Suprapubic skin (tissue), 4 donors: ENCODE data around the gene RHCG. TPM values are rescaled to one million over a fixed set of nuclear protein-coding genes. Genes with fewer than 3 reads are reported as not detected.
A peak's percentile ranks its signal among the peaks of the same experiment; 100 is the strongest.

Experiments used
- DNase-seq, 2 donors: peaks; one replicate each; pipeline ENCODE4 v3.0.0-alpha.2; 2019; ENCODE audit warnings: low spot score in 2 of 2
- H3K27ac ChIP-seq: fragments of 200-600 bp; sonication (generic); one replicate; pipeline ENCODE4 v1.5.1; 2019
- H3K27me3 ChIP-seq: fragments of 200-600 bp; sonication (generic); one replicate; pipeline ENCODE4 v1.5.1; 2019
- H3K36me3 ChIP-seq: fragments of 200-600 bp; sonication (generic); one replicate; pipeline ENCODE4 v1.5.1; 2019
- H3K4me1 ChIP-seq: fragments of 200-600 bp; sonication (generic); one replicate; pipeline ENCODE4 v1.5.1; 2019
- H3K4me3 ChIP-seq: fragments of 200-600 bp; sonication (generic); one replicate; pipeline ENCODE4 v1.5.1; 2019; ENCODE audit warnings: mild to moderate bottlenecking
- H3K9me3 ChIP-seq: fragments of 200-600 bp; sonication (generic); one replicate; pipeline ENCODE4 v1.5.1; 2019
- CTCF ChIP-seq, 2 donors: fragments of 200-600 bp in 1 of 2; fragments of 450-650 bp in 1 of 2; sonication (generic) in 1 of 2; IDR thresholded peaks; one replicate each; pipeline ENCODE4 v1.5.1; 2016 to 2019; ENCODE audit warnings: antibody characterized with exemption in 2 of 2, mild to moderate bottlenecking in 1 of 2, moderate library complexity in 1 of 2
- EP300 ChIP-seq: sonication (generic); formaldehyde crosslinking; IDR thresholded peaks from one replicate; pipeline ENCODE4 v1.6.1; 2017; ENCODE audit warnings: antibody characterized with exemption
- POLR2A ChIP-seq, 2 donors: fragments of 450-650 bp; IDR thresholded peaks; one replicate each; pipeline ENCODE4 v1.6.1; 2017; ENCODE audit warnings: antibody characterized with exemption in 2 of 2, mild to moderate bottlenecking in 2 of 2, moderate library complexity in 2 of 2
- POLR2AphosphoS5 ChIP-seq, 3 donors: sonication (generic); formaldehyde crosslinking; IDR thresholded peaks; one replicate each; pipeline ENCODE4 v1.6.1; 2017; ENCODE audit warnings: antibody characterized with exemption in 3 of 3
- WGBS: methylation state at CpG from one replicate; pipeline ENCODE4 v1.1.5; 2018; 5-methylcytosine and 5-hydroxymethylcytosine counted together
- total RNA-seq, 4 donors: library from RNA; depleted of rRNA; stranded (reverse); fragments of >200 nt; gene quantifications; one replicate each; pipeline ENCODE4 v1.1.0, GENCODE V29; 2016

The RHCG gene
- total RNA-seq, 4 donors from 2014 or later, result 18.6 to 24.2 (median 20.8) TPM

GRCh38 chr15:89487791-89488190 is 8.6 kb downstream of the RHCG start:
- Histone ChIP-seq H3K4me1 (no peaks in the 10 kb centered on the region), H3K27ac (no peak overlapping the region), H3K4me3 (no peak overlapping the region), H3K36me3 (no peaks in the 10 kb centered on the region), H3K27me3 (peaks cover 37% of the 10 kb centered on the region), H3K9me3 (no peaks in the 10 kb centered on the region)
- no peak for TF ChIP-seq POLR2A (IDR thresholded peaks at IDR 0.05)
- TF ChIP-seq EP300, result no peak
- TF ChIP-seq CTCF (IDR thresholded peaks at IDR 0.05), result no peak
- TF ChIP-seq POLR2AphosphoS5 (IDR thresholded peaks at IDR 0.05), result no peak
- peak in 1 of 2 donors; percentile 7 for DNase-seq
- whole genome bisulfite sequencing, result 71% methylated on average over 2 of the region's 2 CpGs

- Histone ChIP-seq H3K27ac (no peak overlapping the region), H3K4me1 (no peaks in the 10 kb centered on the region), H3K27me3 (peaks cover 27% of the 10 kb centered on the region), H3K9me3 (no peaks in the 10 kb centered on the region), H3K36me3 (no peaks in the 10 kb centered on the region), H3K4me3 (no peak overlapping the region)
- 10% methylated on average over 8 of the region's 24 CpGs for WGBS
- TF ChIP-seq POLR2AphosphoS5 (IDR thresholded peaks at IDR 0.05) (no peak), CTCF (IDR thresholded peaks at IDR 0.05) (no peak), EP300 (no peak), POLR2A (IDR thresholded peaks at IDR 0.05) (no peak)
- DNase-seq, result peak in 1 of 2 donors; percentile 59
Measured at GRCh38 chr15:89486726-89487050, 9.7 kb downstream of the RHCG start.

- Histone ChIP-seq H3K27me3 (peaks cover 40% of the 10 kb centered on the region), H3K4me3 (no peak overlapping the region), H3K36me3 (no peaks in the 10 kb centered on the region), H3K9me3 (no peaks in the 10 kb centered on the region), H3K27ac (no peak overlapping the region), H3K4me1 (no peaks in the 10 kb centered on the region)
- WGBS, result 81% methylated on average over 6 of the region's 6 CpGs
- DNase-seq, result no peak
- TF ChIP-seq EP300 (no peak), CTCF (IDR thresholded peaks at IDR 0.05) (no peak), POLR2A (IDR thresholded peaks at IDR 0.05) (no peak), POLR2AphosphoS5 (IDR thresholded peaks at IDR 0.05) (no peak)
Measured at GRCh38 chr15:89483079-89483478, 13.3 kb downstream of the RHCG start.

- Histone ChIP-seq H3K27ac (no peak overlapping the region), H3K27me3 (peaks cover 39% of the 10 kb centered on the region), H3K4me1 (no peaks in the 10 kb centered on the region), H3K4me3 (no peak overlapping the region), H3K9me3 (no peaks in the 10 kb centered on the region), H3K36me3 (no peaks in the 10 kb centered on the region)
- 75% methylated on average over 5 of the region's 5 CpGs for WGBS
- no peak for TF ChIP-seq CTCF (IDR thresholded peaks at IDR 0.05)
- no peak for TF ChIP-seq EP300
- TF ChIP-seq POLR2A (IDR thresholded peaks at IDR 0.05), result no peak
- no peak for TF ChIP-seq POLR2AphosphoS5 (IDR thresholded peaks at IDR 0.05)
- DNase-seq, result no peak
Measured at GRCh38 chr15:89482139-89482538, 14.2 kb downstream of the RHCG start.

GRCh38 chr15:89480505-89480904 is 15.9 kb downstream of the RHCG start:
- Histone ChIP-seq H3K27ac (no peak overlapping the region), H3K27me3 (peaks cover 40% of the 10 kb centered on the region), H3K36me3 (no peaks in the 10 kb centered on the region), H3K9me3 (no peaks in the 10 kb centered on the region), H3K4me1 (no peaks in the 10 kb centered on the region), H3K4me3 (no peak overlapping the region)
- WGBS, result 96% methylated on average over 2 of the region's 3 CpGs
- TF ChIP-seq POLR2AphosphoS5 (IDR thresholded peaks at IDR 0.05) (no peak), CTCF (IDR thresholded peaks at IDR 0.05) (no peak), EP300 (no peak), POLR2A (IDR thresholded peaks at IDR 0.05) (no peak)
- DNase-seq, result no peak
